Heart right ventricle (tissue), 16 donors: Measurements from ENCODE around the gene LAMC2. TPM values are rescaled to one million over a fixed set of nuclear protein-coding genes. Genes with fewer than 3 reads are reported as not detected.

ENCODE experiments used
- ATAC-seq, 8 donors: fragments of 200-7000 bp; cut with Tn5 transposase; one replicate each; pipeline ENCODE4 v1.9.1; 2020; ENCODE audit warnings: mild to moderate bottlenecking in 8 of 8, moderate library complexity in 8 of 8, moderate number of reproducible peaks in 1 of 8
- DNase-seq, 2 donors: peaks; one replicate each; pipeline ENCODE4 v3.0.0-alpha.2; 2020
- H3K27ac ChIP-seq, 10 donors: fragments of 200-600 bp; sonication (generic) in 2 of 10; one replicate each; pipeline versions ENCODE4 v1.5.0 to v1.8.0; 2020 to 2022; ENCODE audit warnings: mild to moderate bottlenecking in 3 of 10
- H3K27me3 ChIP-seq, 7 donors: fragments of 200-600 bp; one replicate each; pipeline ENCODE4 v1.8.0; 2021 to 2022; ENCODE audit warnings: mild to moderate bottlenecking in 2 of 7
- H3K36me3 ChIP-seq, 9 donors: fragments of 200-600 bp; sonication (generic) in 1 of 9; one replicate each; pipeline versions ENCODE4 v1.5.0 to v1.8.0; 2020 to 2022; ENCODE audit warnings: mild to moderate bottlenecking in 2 of 9
- H3K4me1 ChIP-seq, 9 donors: fragments of 200-600 bp; sonication (generic) in 1 of 9; one replicate each; pipeline versions ENCODE4 v1.5.0 to v1.8.0; 2020 to 2022; ENCODE audit warnings: mild to moderate bottlenecking in 4 of 9
- H3K4me3 ChIP-seq, 10 donors: fragments of 200-600 bp; sonication (generic) in 2 of 10; one replicate each; pipeline versions ENCODE4 v1.5.0 to v1.8.0; 2020 to 2022; ENCODE audit warnings: mild to moderate bottlenecking in 7 of 10, moderate library complexity in 2 of 10
- H3K9me3 ChIP-seq, 11 donors: fragments of 200-600 bp in 10 of 11; sonication (generic) in 2 of 11; one replicate each; pipeline versions ENCODE4 v1.5.0 to v1.8.0; 2013 to 2022; ENCODE audit warnings: mild to moderate bottlenecking in 2 of 11, control low read depth in 1 of 11, moderate library complexity in 1 of 11
- WGBS, 2 donors: extraction: QIAGEN DNeasy Blood & Tissue Kit; methylation state at CpG; one replicate each; pipeline ENCODE4 v1.1.7; 2013; ENCODE audit warnings: inconsistent platforms in 1 of 2; 5-methylcytosine and 5-hydroxymethylcytosine counted together
- intact Hi-C, 10 donors: fragments of 100-400 bp; cut with DNase I; formaldehyde crosslinking; loops; one replicate each; pipeline versions ENCODE4 v1.11.1 to v1.14.2; 2022
- polyA plus RNA-seq, 2 donors: library from polyadenylated mRNA; stranded (reverse); fragments of 200-250 nt; gene quantifications; one replicate each; pipeline ENCODE4 v1.2.3, GENCODE V29; 2013
- total RNA-seq, 10 donors: library from RNA; stranded (reverse); fragmentation: NEBNext Ultra II Directional in 3 of 10; extraction: Animal tissue kit (Norgen Biotek cat#: 25700) in 3 of 10; gene quantifications; one replicate each; pipeline versions ENCODE4 v1.2.1 to v1.2.4, GENCODE V29; 2021 to 2023
- TF ChIP-seq, protein P1 (sequence below), 9 donors: fragments of 200-600 bp; sonication (generic) in 2 of 9; IDR thresholded peaks; one replicate each; pipeline versions ENCODE4 v1.5.0 to v1.8.0; 2021 to 2022; ENCODE audit warnings: antibody characterized with exemption in 9 of 9, mild to moderate bottlenecking in 5 of 9, moderate library complexity in 1 of 9
- donor health status: Arrhythmogenic right ventricular cardiomyopathy.
- donor health status: ischemic (EF 13 %, LVEDD 7.1; RV severe dilation, severe dysfunction).
- donor health status: healthy with polysubstance abuse.
- donor health status: DM: no; HTN: yes; CAD: no.
- donor health status: DM: no; HTN: no; CAD: no.
- donor health status: ischemic (EF 25% LVEDD 6.9; RV normal size, moderate dysfunction).
- donor health status: ischemic (EF 25% LVEDD 5.7; RV mildly dilated, moderate dysfunction).
- donor health status: healthy.
- donor health status: DM: yes; HTN: yes; CAD: no.
- donor health status: Ischemic cardiomyopathy.
- donor health status: ischemic (EF 35%, LVEDD 5.7; RV mildly dilated, moderate dysfunction).
- donor health status: nonischemic (EF 11% LVEDD 7.7; RV severe dilation, severe dysfunction).
- donor health status: DM: yes; HTN: yes; CAD: no.
- donor health status: PGD.
- donor health status: ischemic (EF 29% LVEDD 5.4; RV normal size, mild dysfunction).
- donor health status: nonischemic (EF 23%, LVEDD 6.1; RV moderate dilation, normal function).

The LAMC2 gene
- total and polyA plus RNA-seq, 12 donors = 0.53 to 8.8 (median 1.6) TPM

DNA sequence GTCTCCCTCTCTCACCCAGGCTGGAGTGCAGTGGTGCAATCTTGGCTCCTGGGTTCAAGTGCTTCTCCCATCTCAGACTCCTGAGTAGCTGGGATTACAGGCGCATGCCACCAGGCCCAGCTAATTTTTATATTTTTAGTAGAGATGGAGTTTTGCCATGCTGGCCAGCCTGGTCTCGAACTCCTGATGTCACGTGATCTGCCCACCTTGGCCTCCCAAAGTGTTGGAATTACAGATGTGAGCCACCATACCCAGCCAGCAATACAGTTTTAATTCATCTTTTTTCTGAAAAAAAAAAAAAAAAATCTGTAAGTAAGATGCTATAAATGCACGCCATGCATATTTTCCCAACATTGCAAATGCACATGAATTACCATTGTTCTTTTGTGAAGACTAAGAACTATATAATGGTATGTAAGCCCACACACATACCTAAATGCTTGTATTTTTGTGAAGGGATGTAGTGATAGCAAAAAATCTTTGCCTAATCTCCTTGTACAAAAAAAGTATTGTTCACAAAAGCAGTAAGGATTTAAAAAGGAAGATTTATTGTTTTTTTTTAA, 8.0 kb downstream of the LAMC2 start:
- peaks cover 0 to 11% (median 0%) of the 10 kb centered on the region in 9 donors for H3K4me1 ChIP-seq
- intact Hi-C loops = no loop called here
- DNase-seq = no peak
- H3K36me3 ChIP-seq = no peaks in the 10 kb centered on the region
- H3K27ac ChIP-seq = no peak overlapping the region
- H3K9me3 ChIP-seq = no peaks in the 10 kb centered on the region
- 95 to 97% methylated on average over 4 of the region's 4 CpGs for WGBS, 2 donors
- ATAC-seq = no peak
- H3K4me3 ChIP-seq = no peak overlapping the region
- TF ChIP-seq, protein P1, sequence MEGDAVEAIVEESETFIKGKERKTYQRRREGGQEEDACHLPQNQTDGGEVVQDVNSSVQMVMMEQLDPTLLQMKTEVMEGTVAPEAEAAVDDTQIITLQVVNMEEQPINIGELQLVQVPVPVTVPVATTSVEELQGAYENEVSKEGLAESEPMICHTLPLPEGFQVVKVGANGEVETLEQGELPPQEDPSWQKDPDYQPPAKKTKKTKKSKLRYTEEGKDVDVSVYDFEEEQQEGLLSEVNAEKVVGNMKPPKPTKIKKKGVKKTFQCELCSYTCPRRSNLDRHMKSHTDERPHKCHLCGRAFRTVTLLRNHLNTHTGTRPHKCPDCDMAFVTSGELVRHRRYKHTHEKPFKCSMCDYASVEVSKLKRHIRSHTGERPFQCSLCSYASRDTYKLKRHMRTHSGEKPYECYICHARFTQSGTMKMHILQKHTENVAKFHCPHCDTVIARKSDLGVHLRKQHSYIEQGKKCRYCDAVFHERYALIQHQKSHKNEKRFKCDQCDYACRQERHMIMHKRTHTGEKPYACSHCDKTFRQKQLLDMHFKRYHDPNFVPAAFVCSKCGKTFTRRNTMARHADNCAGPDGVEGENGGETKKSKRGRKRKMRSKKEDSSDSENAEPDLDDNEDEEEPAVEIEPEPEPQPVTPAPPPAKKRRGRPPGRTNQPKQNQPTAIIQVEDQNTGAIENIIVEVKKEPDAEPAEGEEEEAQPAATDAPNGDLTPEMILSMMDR (IDR thresholded peaks at IDR 0.05) = no peak
- H3K27me3 ChIP-seq = no peaks in the 10 kb centered on the region

DNA sequence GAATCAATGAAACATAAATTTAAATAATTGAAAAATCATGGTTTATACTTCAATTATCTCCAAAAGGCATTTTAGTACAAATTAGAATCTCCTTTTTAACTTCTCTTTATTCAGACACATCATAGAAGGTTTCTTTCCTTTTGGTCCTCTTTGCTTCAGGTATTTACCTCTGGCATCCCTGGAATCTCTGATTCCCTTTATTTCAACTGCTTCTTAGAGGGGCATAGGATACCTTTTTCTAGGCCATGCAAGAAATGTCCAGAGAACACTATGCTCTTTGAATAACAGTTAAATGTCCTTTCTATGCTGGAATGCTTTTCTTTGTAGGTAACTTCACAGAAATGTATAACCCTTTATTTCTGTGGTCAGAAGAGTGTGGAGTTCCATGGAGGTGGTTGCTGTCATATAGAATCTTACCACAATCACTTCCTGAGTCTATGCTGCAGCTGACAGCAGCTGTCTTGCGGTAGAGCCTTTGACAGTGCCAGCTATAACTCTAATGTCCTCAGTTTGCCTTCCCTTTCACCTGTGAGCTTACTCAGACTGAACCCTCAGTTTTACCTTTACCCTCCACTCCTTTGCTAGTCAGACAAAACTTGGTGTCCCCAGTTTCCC, 8.6 kb downstream of the LAMC2 start:
- 72 to 77% methylated on average over 1 of the region's 1 CpG for WGBS, 2 donors
- no peak overlapping the region for H3K4me3 ChIP-seq
- no peaks in the 10 kb centered on the region for H3K27me3 ChIP-seq
- peak overlapping the region in 1 of 10 donors; percentile 50 for H3K27ac ChIP-seq
- peaks cover 0 to 11% (median 0%) of the 10 kb centered on the region in 9 donors for H3K4me1 ChIP-seq
- DNase-seq = no peak
- H3K36me3 ChIP-seq = no peaks in the 10 kb centered on the region
- TF ChIP-seq, protein P1 (IDR thresholded peaks at IDR 0.05) = no peak
- H3K9me3 ChIP-seq = no peaks in the 10 kb centered on the region
- no peak for ATAC-seq
- intact Hi-C loops = no loop called here

DNA sequence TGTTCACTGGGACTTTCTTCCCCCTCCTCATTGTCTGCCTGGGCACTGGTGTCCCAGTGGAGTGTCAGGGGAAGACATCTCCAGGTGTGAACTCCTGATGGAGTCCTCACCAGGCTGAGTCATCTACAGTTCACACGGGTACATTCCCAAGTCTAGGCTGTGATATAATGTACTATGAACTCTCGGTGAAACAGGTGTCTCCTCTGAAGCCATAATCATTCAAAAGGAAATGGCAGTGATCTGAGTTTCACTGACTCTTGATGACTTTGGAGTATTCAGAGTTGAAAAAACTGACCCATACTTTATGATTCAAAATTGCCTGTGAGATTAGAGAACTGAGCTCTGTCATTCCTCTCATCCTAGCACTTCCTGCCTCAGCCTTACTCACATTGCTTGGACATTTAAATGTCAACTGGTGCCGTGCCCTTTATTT, 9.1 kb downstream of the LAMC2 start:
- intact Hi-C loops = no loop called here
- 50 to 64% methylated on average over 3 of the region's 3 CpGs for WGBS, 2 donors
- TF ChIP-seq, protein P1 (IDR thresholded peaks at IDR 0.05) = no peak
- Histone ChIP-seq H3K4me1 (peaks cover 0 to 11% (median 0%) of the 10 kb centered on the region in 9 donors), H3K27me3 (no peaks in the 10 kb centered on the region), H3K9me3 (no peaks in the 10 kb centered on the region), H3K36me3 (no peaks in the 10 kb centered on the region), H3K27ac (peak overlapping the region in 1 of 10 donors; percentile 50), H3K4me3 (no peak overlapping the region)
- ATAC-seq (peak in 1 of 8 donors; percentile 59), DNase-seq (no peak)

DNA sequence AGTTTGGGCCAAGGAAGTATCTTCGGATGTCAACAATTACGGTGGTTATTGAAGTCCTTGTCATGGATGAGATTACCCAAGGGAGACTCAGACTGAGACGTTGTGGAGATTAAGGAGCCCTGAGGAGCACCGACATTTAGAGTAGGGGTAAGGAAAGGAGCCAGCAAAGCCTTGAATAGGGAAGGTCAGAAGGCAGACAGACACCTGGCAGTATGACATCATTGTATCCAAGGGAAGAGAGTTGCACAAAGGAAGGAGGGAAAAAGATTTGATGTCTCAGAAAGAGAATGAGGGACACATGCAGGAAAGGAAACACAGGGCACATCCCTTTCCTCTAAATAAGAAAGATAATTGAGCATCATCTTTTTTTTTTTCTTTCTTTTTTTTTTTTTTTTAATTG, 11.7 kb downstream of the LAMC2 start:
- no peak for ATAC-seq
- H3K27ac ChIP-seq = no peak overlapping the region
- intact Hi-C loops = no loop called here

More for the DNA sequence above, 11.7 kb downstream of the LAMC2 start:
- Histone ChIP-seq H3K27me3 (no peaks in the 10 kb centered on the region), H3K9me3 (no peaks in the 10 kb centered on the region), H3K4me3 (no peak overlapping the region), H3K36me3 (no peaks in the 10 kb centered on the region), H3K4me1 (peaks cover 0 to 11% (median 0%) of the 10 kb centered on the region in 9 donors)
- DNase-seq = no peak
- TF ChIP-seq, protein P1 (IDR thresholded peaks at IDR 0.05) = no peak
- whole genome bisulfite sequencing, 2 donors = 75 to 80% methylated on average over 4 of the region's 4 CpGs
